Esophagus (tissue), 2 donors: Measurements from ENCODE around the gene KCTD7. TPM values are rescaled to one million over a fixed set of nuclear protein-coding genes. Genes with fewer than 3 reads are reported as not detected.
"Not testable (repeated sequence)": the region's sequence is repeated elsewhere in the genome, so short reads cannot be mapped to it uniquely, and the experiment has no call there.

ENCODE experiments used
- H3K27ac ChIP-seq, 2 donors: one replicate each; pipeline ENCODE4 v1.5.1; 2013; ENCODE audit warnings: low read depth in 2 of 2, mild to moderate bottlenecking in 2 of 2, inconsistent platforms in 1 of 2, low read length in 1 of 2, moderate library complexity in 1 of 2
- H3K27me3 ChIP-seq, 2 donors: one replicate each; pipeline ENCODE4 v1.6.1; 2013; ENCODE audit warnings: low read length in 2 of 2, control low read depth in 1 of 2, mild to moderate bottlenecking in 1 of 2; ENCODE audit not compliant: insufficient read depth in 2 of 2, control insufficient read depth in 1 of 2
- H3K36me3 ChIP-seq, 2 donors: one replicate each; pipeline ENCODE4 v1.6.1; 2013; ENCODE audit warnings: low read length in 1 of 2; ENCODE audit not compliant: control insufficient read depth in 2 of 2, insufficient read depth in 2 of 2
- H3K4me1 ChIP-seq, 2 donors: one replicate each; pipeline ENCODE4 v1.6.1; 2013; ENCODE audit warnings: low read length in 1 of 2; ENCODE audit not compliant: control insufficient read depth in 2 of 2, insufficient read depth in 2 of 2
- H3K4me3 ChIP-seq, 2 donors: one replicate each; pipeline ENCODE4 v1.5.1; 2013; ENCODE audit warnings: low read length in 2 of 2, mild to moderate bottlenecking in 2 of 2, low read depth in 1 of 2, moderate library complexity in 1 of 2
- H3K9me3 ChIP-seq, 2 donors: one replicate each; pipeline ENCODE4 v1.6.1; 2013; ENCODE audit warnings: mild to moderate bottlenecking in 2 of 2, low read depth in 1 of 2, low read length in 1 of 2, moderate library complexity in 1 of 2; ENCODE audit not compliant: control insufficient read depth in 2 of 2, insufficient read depth in 1 of 2
- WGBS, 2 donors: extraction: QIAGEN DNeasy Blood & Tissue Kit; methylation state at CpG; one replicate each; pipeline ENCODE4 v1.1.7; 2013; 5-methylcytosine and 5-hydroxymethylcytosine counted together
- polyA plus RNA-seq, 2 donors: library from polyadenylated mRNA; stranded (reverse); fragments of 200-250 nt; gene quantifications; one replicate each; pipeline ENCODE4 v1.2.3, GENCODE V29; 2013
- donor health status: healthy with polysubstance abuse.
- donor health status: Bipolar disorder and iron deficiency.

Gene KCTD7
- polyA plus RNA-seq, 2 donors, result 1.9 to 2.9 TPM

DNA sequence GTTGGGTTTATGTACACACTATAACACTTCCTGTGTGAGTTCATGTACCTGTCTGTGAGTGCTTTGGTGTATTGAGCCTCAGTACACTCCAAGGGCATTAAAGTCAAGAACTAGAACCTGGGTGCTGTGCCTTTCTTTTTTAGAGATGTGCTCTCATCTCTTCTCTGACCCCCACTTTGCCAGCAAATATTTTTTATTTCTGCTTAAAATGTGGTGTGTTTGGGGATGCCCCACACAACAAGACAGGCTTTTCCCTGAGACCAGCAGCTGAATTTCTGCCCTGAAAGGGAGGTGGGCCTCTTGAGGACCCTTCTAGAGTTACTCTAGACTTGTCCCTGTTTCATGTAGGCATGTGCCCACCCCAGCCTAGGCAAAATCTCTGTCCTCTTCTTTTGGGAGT, 14.3 kb downstream of the KCTD7 start:
- Histone ChIP-seq H3K27me3 (no peaks in the 10 kb centered on the region), H3K36me3 (peaks cover 2 to 15% of the 10 kb centered on the region in 2 donors), H3K4me1 (no peaks in the 10 kb centered on the region), H3K27ac (no peak overlapping the region), H3K9me3 (no peaks in the 10 kb centered on the region), H3K4me3 (no peak overlapping the region)

GRCh38 chr7:66643395-66643794, 14.7 kb downstream of the KCTD7 start:
- Histone ChIP-seq H3K4me1 (no peaks in the 10 kb centered on the region), H3K9me3 (no peaks in the 10 kb centered on the region), H3K4me3 (no peak overlapping the region), H3K27me3 (no peaks in the 10 kb centered on the region), H3K36me3 (peaks cover 2 to 15% of the 10 kb centered on the region in 2 donors), H3K27ac (no peak overlapping the region)
- WGBS, 2 donors, result 85 to 86% methylated on average over 2 of the region's 2 CpGs

DNA sequence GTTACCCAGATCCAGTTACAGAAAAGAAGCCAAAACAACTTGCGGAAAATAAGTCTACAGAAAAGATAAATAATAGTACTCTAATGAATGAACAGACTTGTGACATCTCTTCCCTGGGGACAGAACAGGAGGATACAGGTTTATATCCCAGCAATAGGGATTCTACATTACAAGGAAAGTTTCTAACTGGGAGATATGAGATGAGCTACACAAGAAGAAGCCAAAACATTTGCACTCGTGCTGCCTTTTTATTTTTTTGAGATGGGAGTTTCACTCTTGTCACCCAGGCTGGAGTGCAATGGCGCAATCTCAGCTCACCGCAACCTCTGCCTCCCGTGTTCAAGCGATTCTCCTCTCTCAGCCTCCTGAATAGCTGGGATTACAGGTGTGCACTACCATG, 22.3 kb downstream of the KCTD7 start:
- not testable (repeated sequence) for H3K36me3 ChIP-seq, H3K27ac ChIP-seq, H3K4me3 ChIP-seq, H3K4me1 ChIP-seq, H3K27me3 ChIP-seq, H3K9me3 ChIP-seq
- WGBS, 2 donors, result 76% methylated on average over 6 of the region's 6 CpGs

DNA sequence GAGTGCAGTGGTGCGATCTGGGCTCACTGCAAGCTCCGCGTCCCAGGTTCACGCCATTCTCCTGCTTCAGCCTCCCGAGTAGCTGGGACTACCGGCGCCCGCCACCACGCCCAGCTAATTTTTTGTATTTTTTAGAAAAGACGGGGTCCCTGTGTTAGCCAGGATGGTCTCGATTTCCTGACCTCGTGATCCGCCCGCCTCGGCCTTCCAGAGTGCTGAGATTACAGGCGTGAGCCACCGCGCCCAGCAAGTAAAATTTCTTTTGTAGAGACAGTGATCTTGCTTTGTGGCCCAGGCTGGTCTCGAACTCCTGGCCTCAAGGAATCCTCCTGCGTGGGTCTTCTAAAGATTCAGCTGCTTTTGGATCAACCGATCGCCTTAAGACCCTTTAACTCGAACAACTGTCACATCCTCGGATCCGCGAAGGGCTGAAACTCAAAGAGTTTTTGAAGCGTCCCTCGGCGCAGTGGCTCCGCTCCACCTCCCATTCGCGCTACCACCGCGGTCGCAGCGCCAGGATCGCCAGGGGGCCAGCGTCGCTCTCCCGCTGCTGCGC, 25.1 kb downstream of the KCTD7 start:
- H3K4me3 ChIP-seq, result peak overlapping the region; percentile 76 to 79
- 9 to 11% methylated on average over 41 of the region's 41 CpGs for WGBS, 2 donors
- not testable (repeated sequence) for H3K4me1 ChIP-seq, H3K36me3 ChIP-seq, H3K9me3 ChIP-seq, H3K27me3 ChIP-seq
- peak overlapping the region; percentile 97 to 100 for H3K27ac ChIP-seq

DNA sequence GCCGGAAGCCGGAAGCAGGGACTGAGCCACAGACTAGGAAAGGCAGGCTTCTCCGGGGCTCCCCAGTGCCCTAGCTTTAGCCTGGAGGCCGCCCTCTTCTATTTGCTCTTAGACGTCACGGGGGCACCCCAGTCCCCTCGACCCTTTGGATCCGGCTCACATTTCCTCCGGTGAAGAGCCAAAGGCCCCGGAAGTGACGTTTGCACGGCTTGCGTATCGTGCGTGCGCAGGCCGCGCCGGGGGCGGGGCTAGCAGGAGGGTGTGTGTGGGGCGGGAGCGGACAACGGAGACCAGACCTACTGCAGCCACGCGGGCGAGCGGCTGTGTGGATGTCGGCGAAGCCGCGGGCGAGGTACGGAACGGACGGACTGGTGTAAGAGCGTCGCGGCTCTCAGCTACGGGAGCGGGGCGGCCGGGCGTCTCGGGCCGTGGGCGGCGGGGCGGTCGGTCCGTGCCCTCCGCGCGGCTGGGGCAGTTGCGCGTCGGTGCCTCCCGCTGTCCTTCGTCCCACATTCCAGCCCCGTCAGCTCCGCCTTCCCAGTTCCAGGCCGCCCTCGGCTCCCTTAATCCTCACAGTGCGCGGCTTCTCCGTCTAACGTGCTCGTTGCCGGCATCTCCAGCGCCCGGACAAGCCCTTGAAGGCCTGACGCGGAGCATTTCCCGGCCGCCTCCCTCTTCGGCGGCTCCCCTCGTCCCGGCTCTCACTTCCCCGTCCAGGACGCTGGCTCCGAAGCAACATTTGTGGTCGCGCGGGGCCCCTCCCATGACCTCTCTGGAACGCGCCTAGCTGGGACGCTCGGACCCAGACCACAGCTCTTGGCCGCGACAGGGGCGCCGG, 25.8 kb downstream of the KCTD7 start:
- WGBS, 2 donors, result 0% methylated on average over 61 to 92 of the region's 92 CpGs
- H3K4me1 ChIP-seq, result peaks cover 0 to 2% of the 10 kb centered on the region in 2 donors
- H3K9me3 ChIP-seq, result no peaks in the 10 kb centered on the region
- no peaks in the 10 kb centered on the region for H3K27me3 ChIP-seq
- H3K36me3 ChIP-seq, result no peaks in the 10 kb centered on the region
- peak overlapping the region; percentile 76 to 79 for H3K4me3 ChIP-seq
- peak overlapping the region; percentile 97 to 100 for H3K27ac ChIP-seq

- Histone ChIP-seq H3K4me3 (peak overlapping the region; percentile 76 to 79), H3K27ac (peak overlapping the region; percentile 97 to 100)
- H3K36me3 ChIP-seq, H3K27me3 ChIP-seq, H3K9me3 ChIP-seq, H3K4me1 ChIP-seq: not testable (repeated sequence)
- 8 to 9% methylated on average over 28 of the region's 28 CpGs for WGBS, 2 donors
Observed at GRCh38 chr7:66655113-66655806, 26.6 kb downstream of the KCTD7 start.

DNA sequence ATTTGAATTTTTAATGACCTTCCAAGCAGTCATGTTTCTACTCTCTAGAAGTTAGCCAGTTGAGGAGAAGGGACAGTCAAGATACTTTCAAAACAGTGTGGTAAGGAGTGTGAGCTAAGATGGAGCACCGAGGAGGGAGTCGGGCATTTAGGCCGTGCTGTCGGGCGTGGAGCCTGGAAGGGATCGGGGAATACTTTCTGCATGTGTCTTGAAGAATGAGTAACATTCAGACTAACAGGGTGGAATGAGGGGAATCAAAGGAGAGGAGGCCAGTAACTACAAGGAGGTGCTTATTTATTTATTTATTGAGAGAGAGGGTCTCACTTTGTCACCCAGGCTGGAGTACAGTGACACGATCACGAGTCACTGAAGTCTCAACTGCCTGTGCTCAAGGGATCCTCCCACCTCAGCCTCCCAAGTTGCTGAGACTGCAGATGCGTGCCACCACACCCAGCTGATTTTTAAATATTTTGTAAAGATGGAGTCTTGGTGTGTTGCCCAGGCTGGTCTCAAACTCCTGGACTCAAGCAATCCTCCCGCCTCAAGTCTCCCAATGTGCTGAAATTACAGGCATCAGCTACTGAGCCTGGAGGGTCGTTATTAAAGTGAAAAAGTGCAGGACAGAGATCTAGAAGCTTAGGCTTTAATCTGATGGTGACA, 27.3 kb downstream of the KCTD7 start:
- not testable (repeated sequence) for H3K4me3 ChIP-seq, H3K36me3 ChIP-seq, H3K9me3 ChIP-seq, H3K4me1 ChIP-seq, H3K27me3 ChIP-seq
- whole genome bisulfite sequencing, 2 donors, result 64 to 66% methylated on average over 11 of the region's 11 CpGs
- H3K27ac ChIP-seq, result peak overlapping the region in 1 of 2 donors; percentile 43

- no peak overlapping the region for H3K27ac ChIP-seq
- no peaks in the 10 kb centered on the region for H3K9me3 ChIP-seq
- H3K36me3 ChIP-seq, result no peaks in the 10 kb centered on the region
- WGBS, 2 donors, result 59 to 74% methylated on average over 2 of the region's 2 CpGs
- H3K4me3 ChIP-seq, result no peak overlapping the region
- H3K27me3 ChIP-seq, result no peaks in the 10 kb centered on the region
- H3K4me1 ChIP-seq, result peaks cover 0 to 5% of the 10 kb centered on the region in 2 donors
Observed at GRCh38 chr7:66657798-66658197, 29.1 kb downstream of the KCTD7 start.

DNA sequence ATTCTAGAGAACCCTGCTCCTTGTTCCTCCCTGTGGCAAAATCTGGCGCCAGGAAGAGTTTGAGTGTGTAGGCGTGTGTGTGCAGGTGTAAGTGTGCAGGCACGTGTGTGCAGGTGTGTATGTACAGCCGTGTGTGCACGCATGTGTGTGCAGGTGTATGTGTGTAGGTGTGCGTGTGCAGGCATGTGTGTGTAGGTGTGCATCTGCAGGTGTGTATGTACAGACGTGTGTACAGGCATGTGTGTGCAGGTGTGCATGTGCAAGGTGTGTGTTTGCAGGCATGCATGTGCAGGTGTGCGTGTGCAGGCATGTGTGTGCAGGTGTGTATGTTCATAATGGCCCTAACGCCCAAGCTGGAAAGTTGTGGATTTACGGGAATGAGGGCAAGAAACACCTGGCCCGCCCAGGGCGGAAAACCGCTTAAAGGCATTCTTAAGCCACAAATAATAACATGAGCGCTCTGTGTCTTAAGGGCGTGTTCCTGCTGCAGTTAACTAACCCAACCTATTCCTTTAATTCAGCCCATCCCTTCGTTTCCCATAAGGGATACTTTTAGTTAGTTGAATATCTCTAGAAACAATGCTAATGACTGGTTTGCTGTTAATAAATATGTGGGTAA, 34.1 kb downstream of the KCTD7 start:
- Histone ChIP-seq H3K27ac (no peak overlapping the region), H3K4me1 (peaks cover 0 to 3% of the 10 kb centered on the region in 2 donors), H3K27me3 (no peaks in the 10 kb centered on the region), H3K4me3 (no peak overlapping the region), H3K36me3 (no peaks in the 10 kb centered on the region), H3K9me3 (no peaks in the 10 kb centered on the region)
- WGBS, 2 donors, result 87% methylated on average over 16 of the region's 16 CpGs
